A549 (cell line): ENCODE measurements around the gene IGSF5. TPM values are rescaled to one million over a fixed set of nuclear protein-coding genes. Genes with fewer than 3 reads are reported as not detected.

Experiments used
- ATAC-seq, 2 experiments: fragments of 200-7000 bp in 1 of 2; fragments of >200 bp in 1 of 2; cut with Nextera tagmentation in 1 of 2; cut with Tn5 transposase in 1 of 2; 3 replicates each; pipeline versions ENCODE4 v1.8.0 to v1.9.1; 2018 to 2020; ENCODE audit warnings: mild to moderate bottlenecking in 1 of 2, moderate library complexity in 1 of 2
- CTCF ChIA-PET: fragments of 300-600 bp; sonication (Branson Sonifier 250); formaldehyde crosslinking; extraction: SDS; loops from one replicate; lab custom pipeline; 2021; ENCODE audit warnings: antibody characterized with exemption, inconsistent platforms; lab: Yijun Ruan, JAX
- POLR2A ChIA-PET: fragments of 350-600 bp; formaldehyde crosslinking; extraction: SDS; loops from one replicate; lab custom pipeline; 2021; ENCODE audit warnings: antibody characterized with exemption, inconsistent platforms; lab: Yijun Ruan, JAX
- DNase-seq, 2 experiments: peaks; one replicate each; pipeline versions ENCODE4 v3.0.0 to v3.0.0-alpha.2; 2011 to 2016; ENCODE audit warnings: low read depth in 1 of 2, low spot score in 1 of 2
- FAIRE-seq: peaks from 2 replicates; lab custom pipeline; 2011; peaks lifted over from hg19 to GRCh38; lab: Jason Lieb, UNC
- H3K27ac ChIP-seq, 2 experiments: fragments of >200 bp; sonication (Bioruptor Twin); formaldehyde crosslinking; 3 replicates each; pipeline ENCODE4 v1.5.1; 2016 to 2017
- H3K4me1 ChIP-seq: fragments of >200 bp; sonication (Bioruptor Twin); formaldehyde crosslinking; 3 replicates; pipeline ENCODE4 v1.6.1; 2016
- H3K4me2 ChIP-seq: fragments of >200 bp; sonication (Bioruptor Twin); formaldehyde crosslinking; 3 replicates; pipeline ENCODE4 v1.6.1; 2016
- H3K4me3 ChIP-seq: fragments of >200 bp; sonication (Bioruptor Twin); formaldehyde crosslinking; 3 replicates; pipeline ENCODE4 v1.5.1; 2016
- H3K9me3 ChIP-seq: fragments of >200 bp; sonication (Bioruptor Twin); formaldehyde crosslinking; 3 replicates; pipeline ENCODE4 v1.6.1; 2016
- BCL3 ChIP-seq: fragments of >200 bp; sonication (Bioruptor Twin); formaldehyde crosslinking; IDR thresholded peaks from 3 replicates; pipeline ENCODE4 v1.6.1; 2016
- CBX2 ChIP-seq: fragments of 200-600 bp; sonication (generic); IDR thresholded peaks from 2 replicates; pipeline ENCODE4 v1.6.1; 2016; ENCODE audit warnings: low read depth, mild to moderate bottlenecking, borderline replicate concordance
- CBX8 ChIP-seq: fragments of 200-600 bp; sonication (generic); IDR thresholded peaks from 2 replicates; pipeline ENCODE4 v1.6.1; 2016
- CHD2 ChIP-seq: fragments of 150-350 bp; IDR thresholded peaks from 2 replicates; pipeline ENCODE4 v1.6.1; 2014; ENCODE audit warnings: low read length; ENCODE audit not compliant: partially characterized antibody
- CHD4 ChIP-seq: fragments of 200-600 bp; sonication (generic); IDR thresholded peaks from 2 replicates; pipeline ENCODE4 v1.6.1; 2016; ENCODE audit warnings: antibody characterized with exemption, mild to moderate bottlenecking, borderline replicate concordance
- EHF ChIP-seq: fragments of 250-450 bp; sonication (Bioruptor Pico); IDR thresholded peaks from 2 replicates; pipeline ENCODE4 v1.5.0; 2020; ENCODE audit warnings: mild to moderate bottlenecking
- EHMT2 ChIP-seq: fragments of 200-600 bp; sonication (generic); IDR thresholded peaks from 2 replicates; pipeline ENCODE4 v1.6.1; 2016; ENCODE audit warnings: antibody characterized with exemption, low read depth, mild to moderate bottlenecking, moderate library complexity
- FOXS1 ChIP-seq: fragments of 250-450 bp; sonication (Bioruptor Pico); IDR thresholded peaks from 2 replicates; pipeline ENCODE4 v1.5.0; 2020; ENCODE audit warnings: mild to moderate bottlenecking, moderate library complexity
- KDM1A ChIP-seq: fragments of 200-600 bp; sonication (generic); IDR thresholded peaks from 2 replicates; pipeline ENCODE4 v1.6.1; 2016; ENCODE audit warnings: low read depth, mild to moderate bottlenecking
- MAFK ChIP-seq: fragments of 450-650 bp; IDR thresholded peaks from 2 replicates; pipeline ENCODE4 v1.6.1; 2014; ENCODE audit not compliant: partially characterized antibody
- MAZ ChIP-seq: fragments of 150-350 bp; IDR thresholded peaks from 2 replicates; pipeline ENCODE4 v1.6.1; 2014; ENCODE audit warnings: antibody characterized with exemption, low read depth, low read length, borderline replicate concordance
- POLR2A ChIP-seq: IDR thresholded peaks from 2 replicates; pipeline ENCODE4 v1.6.1; 2012; ENCODE audit warnings: mild to moderate bottlenecking, low read length
- POLR2AphosphoS2 ChIP-seq: conservative IDR thresholded peaks from 2 replicates; pipeline ENCODE4 v1.6.1; 2012; ENCODE audit warnings: low read length, improper control_type of control experiment, inconsistent platforms
- RAD21 ChIP-seq, 2 experiments: fragments of >200 bp in 1 of 2; sonication (Bioruptor Twin) in 1 of 2; formaldehyde crosslinking in 1 of 2; IDR thresholded peaks in 1 of 2; conservative IDR thresholded peaks in 1 of 2; 2 replicates in 1 of 2; 3 replicates in 1 of 2; pipeline ENCODE4 v1.6.1; 2012 to 2018; ENCODE audit warnings: inconsistent platforms in 1 of 2
- RARB ChIP-seq: fragments of 250-450 bp; sonication (Bioruptor Pico); IDR thresholded peaks from 2 replicates; pipeline ENCODE4 v1.8.0; 2021; ENCODE audit warnings: mild to moderate bottlenecking, moderate library complexity
- REST ChIP-seq: fragments of 200-600 bp; sonication (generic); IDR thresholded peaks from 2 replicates; pipeline ENCODE4 v1.6.1; 2016; ENCODE audit warnings: antibody characterized with exemption, mild to moderate bottlenecking, moderate library complexity
- RNF2 ChIP-seq: fragments of 200-600 bp; sonication (generic); IDR thresholded peaks from 2 replicates; pipeline ENCODE4 v1.6.1; 2016; ENCODE audit warnings: low read depth, mild to moderate bottlenecking, antibody characterized with exemption, moderate library complexity, borderline replicate concordance
- SREBF2 ChIP-seq: fragments of 450-650 bp; IDR thresholded peaks from 2 replicates; pipeline ENCODE4 v1.6.1; 2014; ENCODE audit warnings: mild to moderate bottlenecking, moderate library complexity
- TP53 ChIP-seq: fragments of 250-450 bp; sonication (Bioruptor Pico); IDR thresholded peaks from 2 replicates; pipeline ENCODE4 v1.5.0; 2021; ENCODE audit warnings: mild to moderate bottlenecking, moderate library complexity
- ZC3H11A ChIP-seq: fragments of 450-650 bp; IDR thresholded peaks from 2 replicates; pipeline ENCODE4 v1.6.1; 2014; ENCODE audit warnings: antibody characterized with exemption, mild to moderate bottlenecking
- ZNF302 ChIP-seq: fragments of 250-450 bp; sonication (Bioruptor Pico); IDR thresholded peaks from 2 replicates; pipeline ENCODE4 v1.9.0; 2021; ENCODE audit warnings: inconsistent platforms, mild to moderate bottlenecking, moderate library complexity
- ZSCAN20 ChIP-seq: fragments of 250-450 bp; sonication (Bioruptor Pico); IDR thresholded peaks from 2 replicates; pipeline ENCODE4 v1.8.0; 2022; ENCODE audit warnings: mild to moderate bottlenecking, moderate library complexity
- WGBS: methylation state at CpG from one replicate; pipeline ENCODE4 v1.1.6; 2017; ENCODE audit errors: missing lambda C conversion rate; 5-methylcytosine and 5-hydroxymethylcytosine counted together
- polyA plus RNA-seq, 4 experiments: library from polyadenylated mRNA; depleted of rRNA in 3 of 4; stranded (reverse); fragments of >200 nt; fragmentation: RNase III in 1 of 4; extraction: RNeasy Plus Mini Kit Qiagen cat#74134 plus additional on column Dnase treatment in 1 of 4; gene quantifications; 2 replicates in 3 of 4; 3 replicates in 1 of 4; pipeline ENCODE4 v1.2.3, GENCODE V29; 2011 to 2017
- TF ChIP-seq, protein P1 (sequence below): IDR thresholded peaks from 2 replicates; pipeline ENCODE4 v1.6.1; 2012; ENCODE audit warnings: low read depth, borderline replicate concordance
- TF ChIP-seq, protein P2 (sequence below): fragments of >200 bp; sonication (Bioruptor Twin); formaldehyde crosslinking; IDR thresholded peaks from 3 replicates; pipeline ENCODE4 v1.5.1; 2016
- TF ChIP-seq, protein P3 (sequence below): fragments of 250-450 bp; sonication (Bioruptor Pico); IDR thresholded peaks from 2 replicates; pipeline ENCODE4 v1.5.0; 2020; ENCODE audit warnings: low read depth, mild to moderate bottlenecking, moderate library complexity
- TF ChIP-seq, protein P4 (sequence below): IDR thresholded peaks from 2 replicates; pipeline ENCODE4 v1.6.1; 2012

IGSF5 gene
- polyA plus RNA-seq, 2 of the 4 experiments (the other 2 are of a cell fraction), result not detected

GRCh38 chr21:39822042-39822441, 77.1 kb downstream of the IGSF5 start (continued):
- no peak for TF ChIP-seq ZNF302 (CRISPR knock-in tag)

DNA sequence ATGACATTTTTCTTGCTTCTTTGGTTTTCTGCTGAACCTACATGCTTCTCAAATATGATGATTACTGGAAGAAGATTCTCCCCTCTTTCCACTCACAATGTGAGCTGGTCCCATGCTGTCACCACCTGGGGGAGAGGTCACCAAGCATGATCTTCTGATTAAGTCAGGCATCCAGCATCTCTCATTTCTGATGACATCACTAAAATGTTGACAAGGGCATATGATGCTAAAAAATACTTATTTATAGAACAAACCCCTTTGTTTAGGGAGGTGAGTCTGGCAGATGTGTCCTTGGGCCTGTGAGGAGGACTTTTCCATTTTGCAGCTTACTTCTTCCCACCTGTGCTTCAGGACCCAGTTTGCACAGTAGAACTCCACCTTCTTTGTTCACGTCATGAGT, 80.3 kb downstream of the IGSF5 start:
- no peak overlapping the region for H3K27ac ChIP-seq
- DNase-seq (no peak), FAIRE-seq (no peak), ATAC-seq (no peak)
- ChIA-PET POLR2A (no interaction called here), CTCF (no interaction called here)
- H3K4me3 ChIP-seq, result no peak overlapping the region
- H3K4me2 ChIP-seq, result no peak overlapping the region
- TF ChIP-seq KDM1A (no peak), ZC3H11A (no peak), FOXS1 (no peak), POLR2A (no peak), ZSCAN20 (no peak), RAD21 (conservative IDR thresholded peaks at IDR 0.05 in 1 of 2, IDR thresholded peaks at IDR 0.05 in 1 of 2) (no peak), RNF2 (no peak), CBX2 (no peak), TP53 (CRISPR knock-in tag) (no peak), MAZ (no peak)
- TF ChIP-seq, protein P1, sequence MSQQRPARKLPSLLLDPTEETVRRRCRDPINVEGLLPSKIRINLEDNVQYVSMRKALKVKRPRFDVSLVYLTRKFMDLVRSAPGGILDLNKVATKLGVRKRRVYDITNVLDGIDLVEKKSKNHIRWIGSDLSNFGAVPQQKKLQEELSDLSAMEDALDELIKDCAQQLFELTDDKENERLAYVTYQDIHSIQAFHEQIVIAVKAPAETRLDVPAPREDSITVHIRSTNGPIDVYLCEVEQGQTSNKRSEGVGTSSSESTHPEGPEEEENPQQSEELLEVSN, result no peak
- TF ChIP-seq, protein P2, sequence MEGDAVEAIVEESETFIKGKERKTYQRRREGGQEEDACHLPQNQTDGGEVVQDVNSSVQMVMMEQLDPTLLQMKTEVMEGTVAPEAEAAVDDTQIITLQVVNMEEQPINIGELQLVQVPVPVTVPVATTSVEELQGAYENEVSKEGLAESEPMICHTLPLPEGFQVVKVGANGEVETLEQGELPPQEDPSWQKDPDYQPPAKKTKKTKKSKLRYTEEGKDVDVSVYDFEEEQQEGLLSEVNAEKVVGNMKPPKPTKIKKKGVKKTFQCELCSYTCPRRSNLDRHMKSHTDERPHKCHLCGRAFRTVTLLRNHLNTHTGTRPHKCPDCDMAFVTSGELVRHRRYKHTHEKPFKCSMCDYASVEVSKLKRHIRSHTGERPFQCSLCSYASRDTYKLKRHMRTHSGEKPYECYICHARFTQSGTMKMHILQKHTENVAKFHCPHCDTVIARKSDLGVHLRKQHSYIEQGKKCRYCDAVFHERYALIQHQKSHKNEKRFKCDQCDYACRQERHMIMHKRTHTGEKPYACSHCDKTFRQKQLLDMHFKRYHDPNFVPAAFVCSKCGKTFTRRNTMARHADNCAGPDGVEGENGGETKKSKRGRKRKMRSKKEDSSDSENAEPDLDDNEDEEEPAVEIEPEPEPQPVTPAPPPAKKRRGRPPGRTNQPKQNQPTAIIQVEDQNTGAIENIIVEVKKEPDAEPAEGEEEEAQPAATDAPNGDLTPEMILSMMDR, result no peak
- TF ChIP-seq, protein P3, sequence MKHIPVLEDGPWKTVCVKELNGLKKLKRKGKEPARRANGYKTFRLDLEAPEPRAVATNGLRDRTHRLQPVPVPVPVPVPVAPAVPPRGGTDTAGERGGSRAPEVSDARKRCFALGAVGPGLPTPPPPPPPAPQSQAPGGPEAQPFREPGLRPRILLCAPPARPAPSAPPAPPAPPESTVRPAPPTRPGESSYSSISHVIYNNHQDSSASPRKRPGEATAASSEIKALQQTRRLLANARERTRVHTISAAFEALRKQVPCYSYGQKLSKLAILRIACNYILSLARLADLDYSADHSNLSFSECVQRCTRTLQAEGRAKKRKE (CRISPR knock-in tag), result no peak
- TF ChIP-seq, protein P4, sequence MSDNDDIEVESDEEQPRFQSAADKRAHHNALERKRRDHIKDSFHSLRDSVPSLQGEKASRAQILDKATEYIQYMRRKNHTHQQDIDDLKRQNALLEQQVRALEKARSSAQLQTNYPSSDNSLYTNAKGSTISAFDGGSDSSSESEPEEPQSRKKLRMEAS, result no peak
- H3K9me3 ChIP-seq, result no peaks in the 10 kb centered on the region
- H3K4me1 ChIP-seq, result no peaks in the 10 kb centered on the region
- WGBS, result 0% methylated on average over 1 of the region's 1 CpG

DNA sequence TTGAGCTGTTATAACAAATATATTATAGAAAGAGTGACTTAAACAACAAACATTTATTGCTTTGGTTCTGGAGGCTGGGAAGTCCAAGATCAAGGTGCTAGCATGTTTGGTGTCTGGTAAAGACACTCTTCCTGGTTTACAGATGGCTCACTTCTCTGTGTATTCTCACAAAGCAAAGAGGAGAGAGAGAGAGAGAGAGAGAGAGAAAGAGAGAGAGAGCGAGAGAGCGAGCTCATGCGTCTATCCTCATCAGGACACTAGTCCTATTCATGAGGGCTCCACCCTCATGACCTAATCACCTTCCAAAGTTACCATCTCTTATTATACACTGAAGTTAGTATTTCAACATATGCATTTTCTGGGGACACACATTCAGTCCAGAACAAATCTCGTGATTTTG, 89.6 kb downstream of the IGSF5 start:
- FAIRE-seq, result no peak
- no peak for ATAC-seq
- ChIA-PET CTCF (no interaction called here), POLR2A (no interaction called here)
- 17% methylated on average over 4 of the region's 4 CpGs for WGBS
- H3K9me3 ChIP-seq, result no peaks in the 10 kb centered on the region
- H3K27ac ChIP-seq, result no peak overlapping the region
- H3K4me3 ChIP-seq, result no peak overlapping the region
- DNase-seq, result no peak
- no peaks in the 10 kb centered on the region for H3K4me1 ChIP-seq
- H3K4me2 ChIP-seq, result no peak overlapping the region
- TF ChIP-seq ZSCAN20 (no peak), POLR2AphosphoS2 (no peak), CHD2 (no peak), EHF (CRISPR knock-in tag) (no peak), SREBF2 (no peak), ZC3H11A (no peak), RARB (no peak), POLR2A (no peak), CHD4 (no peak), RAD21 (conservative IDR thresholded peaks at IDR 0.05 in 1 of 2, IDR thresholded peaks at IDR 0.05 in 1 of 2) (no peak), EHMT2 (no peak), REST (no peak), CBX8 (no peak), MAFK (no peak), BCL3 (no peak)
- TF ChIP-seq, protein P3 (CRISPR knock-in tag), result no peak
